Activated T-cell treated with anti-CD3 and anti-CD28 coated beads, Interleukin-2, amount 50 U/mL, for 24 hours (primary cell): Measurements from ENCODE around the gene WBP1.

Source experiments
- DNase-seq: peaks from one replicate; pipeline ENCODE4 v3.0.0-alpha.2; 2020
- H3K27ac Mint-ChIP-seq: 2 replicates; pipeline ENCODE4 v1.8.0; 2020; ENCODE audit warnings: mild to moderate bottlenecking, mixed read lengths
- H3K27me3 Mint-ChIP-seq: 2 replicates; pipeline ENCODE4 v1.8.0; 2020; ENCODE audit warnings: mixed read lengths
- H3K36me3 Mint-ChIP-seq: 2 replicates; pipeline ENCODE4 v1.8.0; 2020; ENCODE audit warnings: low read depth, mixed read lengths
- H3K4me1 Mint-ChIP-seq: 2 replicates; pipeline ENCODE4 v1.8.0; 2020; ENCODE audit warnings: low read depth, mixed read lengths
- H3K4me3 Mint-ChIP-seq: 2 replicates; pipeline ENCODE4 v1.8.0; 2020; ENCODE audit warnings: mild to moderate bottlenecking, moderate library complexity, mixed read lengths
- H3K9me3 Mint-ChIP-seq: 2 replicates; pipeline ENCODE4 v1.8.0; 2020; ENCODE audit warnings: mixed read lengths

Gene WBP1

GRCh38 chr2:74423231-74424095, 34.8 kb upstream of the WBP1 start:
- peak overlapping the region; percentile 75 for H3K27ac Mint-ChIP-seq
- H3K27me3 Mint-ChIP-seq = no peaks in the 10 kb centered on the region

GRCh38 chr2:74424139-74424992, 33.9 kb upstream of the WBP1 start:
- peaks cover 25% of the 10 kb centered on the region for H3K4me1 Mint-ChIP-seq
- H3K27me3 Mint-ChIP-seq = no peaks in the 10 kb centered on the region
- DNase-seq = no peak
- no peak overlapping the region for H3K27ac Mint-ChIP-seq
- H3K9me3 Mint-ChIP-seq = no peaks in the 10 kb centered on the region
- no peak overlapping the region for H3K4me3 Mint-ChIP-seq
- peaks cover 35% of the 10 kb centered on the region for H3K36me3 Mint-ChIP-seq

More at GRCh38 chr2:74423231-74424095, 34.8 kb upstream of the WBP1 start:
- Mint-ChIP-seq H3K4me1 (peaks cover 25% of the 10 kb centered on the region), H3K36me3 (peaks cover 35% of the 10 kb centered on the region), H3K4me3 (peak overlapping the region; percentile 98), H3K9me3 (no peaks in the 10 kb centered on the region)
- DNase-seq = no peak

DNA sequence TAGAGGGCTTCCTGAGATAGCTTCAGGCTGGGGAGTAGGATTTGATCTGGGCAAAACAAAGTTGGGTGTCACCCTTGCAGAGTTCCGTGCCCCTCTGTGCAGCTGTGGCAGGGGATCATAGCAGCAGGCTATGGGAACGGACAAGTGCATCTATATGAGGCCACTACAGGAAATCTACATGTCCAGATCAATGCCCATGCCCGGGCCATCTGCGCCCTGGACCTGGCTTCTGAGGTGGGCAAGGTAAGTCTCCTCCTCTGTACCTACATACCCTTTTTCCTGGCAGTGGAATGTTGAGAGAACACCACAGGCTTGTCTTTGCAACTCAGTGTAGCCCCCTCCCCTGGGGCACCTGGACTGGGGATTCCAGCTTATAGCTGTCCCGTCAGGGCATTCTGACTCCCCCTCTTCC, 33.2 kb upstream of the WBP1 start:
- H3K36me3 Mint-ChIP-seq = peaks cover 35% of the 10 kb centered on the region
- H3K4me1 Mint-ChIP-seq = peaks cover 23% of the 10 kb centered on the region
- no peaks in the 10 kb centered on the region for H3K9me3 Mint-ChIP-seq
- H3K27ac Mint-ChIP-seq = no peak overlapping the region
- DNase-seq = no peak
- H3K4me3 Mint-ChIP-seq = no peak overlapping the region
- H3K27me3 Mint-ChIP-seq = no peaks in the 10 kb centered on the region

DNA sequence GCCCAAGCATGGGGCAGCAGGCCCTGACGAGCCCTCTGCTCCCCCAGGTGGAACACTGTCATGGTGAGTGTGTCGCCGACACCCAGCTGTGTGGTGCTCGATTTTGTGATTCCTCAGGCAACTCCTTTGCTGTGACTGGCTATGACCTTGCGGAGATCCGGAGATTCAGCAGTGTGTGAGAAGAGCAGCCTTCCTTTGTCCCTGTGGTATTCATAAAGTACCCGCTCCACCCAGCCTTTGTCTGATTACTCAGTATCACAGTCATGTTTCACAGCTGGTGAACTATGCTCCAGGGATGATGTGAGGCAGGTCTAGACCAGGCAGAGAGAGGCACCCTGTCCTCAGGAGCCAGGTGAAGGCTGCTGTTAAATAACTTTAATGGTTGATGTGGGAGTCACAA, 32.7 kb upstream of the WBP1 start:
- Mint-ChIP-seq H3K27ac (no peak overlapping the region), H3K4me1 (peaks cover 18% of the 10 kb centered on the region), H3K27me3 (no peaks in the 10 kb centered on the region), H3K4me3 (no peak overlapping the region), H3K9me3 (no peaks in the 10 kb centered on the region), H3K36me3 (peaks cover 35% of the 10 kb centered on the region)
- DNase-seq = no peak

- Mint-ChIP-seq H3K4me3 (no peak overlapping the region), H3K27ac (no peak overlapping the region), H3K36me3 (peaks cover 35% of the 10 kb centered on the region), H3K4me1 (peaks cover 12% of the 10 kb centered on the region), H3K27me3 (no peaks in the 10 kb centered on the region), H3K9me3 (no peaks in the 10 kb centered on the region)
- no peak for DNase-seq
Observed at GRCh38 chr2:74426181-74426758, 32.0 kb upstream of the WBP1 start.

- no peak overlapping the region for H3K27ac Mint-ChIP-seq
- no peak for DNase-seq
- H3K9me3 Mint-ChIP-seq = no peaks in the 10 kb centered on the region
- peaks cover 7% of the 10 kb centered on the region for H3K4me1 Mint-ChIP-seq
- H3K36me3 Mint-ChIP-seq = peaks cover 30% of the 10 kb centered on the region
- H3K4me3 Mint-ChIP-seq = no peak overlapping the region
- no peaks in the 10 kb centered on the region for H3K27me3 Mint-ChIP-seq
Observed at GRCh38 chr2:74427551-74427950, 30.7 kb upstream of the WBP1 start.

DNA sequence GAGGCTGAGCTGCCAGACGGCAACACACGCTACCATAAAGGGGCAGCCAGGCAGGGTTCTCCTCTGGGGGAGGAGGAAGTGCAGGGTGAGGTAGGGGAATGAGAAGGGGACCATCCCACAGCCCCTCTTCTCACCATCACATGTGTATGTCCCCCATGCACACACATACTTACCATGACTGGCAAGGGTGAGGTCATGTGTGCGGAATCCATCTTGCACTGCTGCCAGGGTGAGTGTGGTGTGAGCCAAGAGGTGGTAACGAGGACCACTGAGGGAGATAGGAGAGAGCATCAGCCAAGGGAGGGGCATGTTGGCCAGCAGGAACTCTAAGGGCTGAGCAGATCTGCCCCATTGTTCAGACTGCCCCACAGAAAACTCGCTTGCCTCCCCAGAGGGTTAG, 29.6 kb upstream of the WBP1 start:
- Mint-ChIP-seq H3K27me3 (no peaks in the 10 kb centered on the region), H3K9me3 (no peaks in the 10 kb centered on the region), H3K4me3 (no peak overlapping the region), H3K36me3 (peaks cover 27% of the 10 kb centered on the region), H3K27ac (no peak overlapping the region), H3K4me1 (no peaks in the 10 kb centered on the region)
- no peak for DNase-seq

DNA sequence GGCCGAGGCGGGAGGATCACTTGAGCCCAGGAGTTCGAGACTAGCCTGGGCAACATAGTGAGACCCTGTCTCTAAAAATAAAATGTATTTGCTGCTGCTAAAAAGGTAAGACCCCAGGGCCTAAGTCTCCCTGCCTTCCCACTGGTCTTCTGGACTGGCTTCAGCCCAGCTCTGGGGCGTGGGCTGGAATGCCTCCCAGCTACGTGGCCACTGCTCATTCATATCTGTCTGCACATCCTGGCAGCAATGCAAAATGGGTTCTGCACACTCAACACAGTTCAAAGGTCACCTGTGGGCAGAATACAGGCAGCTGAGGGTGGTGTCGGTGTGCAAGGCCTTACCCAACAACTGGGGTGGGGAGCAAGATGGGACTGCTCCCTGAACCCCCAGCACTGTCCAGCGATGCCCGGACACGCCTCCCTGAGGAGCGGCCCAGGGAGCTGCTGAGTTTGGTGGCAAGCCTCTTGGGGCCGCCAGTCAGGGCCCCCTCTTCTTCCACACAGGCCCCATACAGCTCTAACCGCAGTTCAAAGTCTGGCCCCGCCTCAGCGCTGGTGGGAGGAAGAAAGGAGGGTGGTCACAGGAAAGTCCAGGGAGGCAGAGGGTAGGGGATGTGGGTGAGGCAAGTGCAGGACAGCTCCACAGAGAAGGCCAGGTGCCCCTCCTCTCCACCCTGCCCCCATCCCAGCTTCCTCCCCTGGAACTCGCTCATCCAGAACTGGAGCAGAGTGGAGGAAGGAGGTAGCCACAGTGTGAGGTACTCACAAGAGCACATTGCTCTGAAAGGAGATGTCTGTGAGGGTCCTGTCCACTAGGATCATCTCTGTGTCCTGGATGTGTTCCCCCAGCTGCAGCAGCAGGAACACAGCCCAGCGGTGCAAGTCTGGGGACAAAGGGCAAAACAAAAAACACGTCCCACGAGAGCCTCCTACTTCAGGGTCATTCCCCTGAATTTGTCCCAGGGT, 28.5 kb upstream of the WBP1 start:
- Mint-ChIP-seq H3K4me3 (no peak overlapping the region), H3K36me3 (peaks cover 20% of the 10 kb centered on the region), H3K4me1 (no peaks in the 10 kb centered on the region), H3K27me3 (no peaks in the 10 kb centered on the region), H3K27ac (no peak overlapping the region), H3K9me3 (no peaks in the 10 kb centered on the region)
- DNase-seq = no peak

GRCh38 chr2:74430502-74430901, 27.7 kb upstream of the WBP1 start:
- H3K27ac Mint-ChIP-seq = no peak overlapping the region
- no peaks in the 10 kb centered on the region for H3K4me1 Mint-ChIP-seq
- no peaks in the 10 kb centered on the region for H3K9me3 Mint-ChIP-seq
- peaks cover 13% of the 10 kb centered on the region for H3K36me3 Mint-ChIP-seq
- DNase-seq = no peak
- H3K4me3 Mint-ChIP-seq = no peak overlapping the region
- no peaks in the 10 kb centered on the region for H3K27me3 Mint-ChIP-seq

DNA sequence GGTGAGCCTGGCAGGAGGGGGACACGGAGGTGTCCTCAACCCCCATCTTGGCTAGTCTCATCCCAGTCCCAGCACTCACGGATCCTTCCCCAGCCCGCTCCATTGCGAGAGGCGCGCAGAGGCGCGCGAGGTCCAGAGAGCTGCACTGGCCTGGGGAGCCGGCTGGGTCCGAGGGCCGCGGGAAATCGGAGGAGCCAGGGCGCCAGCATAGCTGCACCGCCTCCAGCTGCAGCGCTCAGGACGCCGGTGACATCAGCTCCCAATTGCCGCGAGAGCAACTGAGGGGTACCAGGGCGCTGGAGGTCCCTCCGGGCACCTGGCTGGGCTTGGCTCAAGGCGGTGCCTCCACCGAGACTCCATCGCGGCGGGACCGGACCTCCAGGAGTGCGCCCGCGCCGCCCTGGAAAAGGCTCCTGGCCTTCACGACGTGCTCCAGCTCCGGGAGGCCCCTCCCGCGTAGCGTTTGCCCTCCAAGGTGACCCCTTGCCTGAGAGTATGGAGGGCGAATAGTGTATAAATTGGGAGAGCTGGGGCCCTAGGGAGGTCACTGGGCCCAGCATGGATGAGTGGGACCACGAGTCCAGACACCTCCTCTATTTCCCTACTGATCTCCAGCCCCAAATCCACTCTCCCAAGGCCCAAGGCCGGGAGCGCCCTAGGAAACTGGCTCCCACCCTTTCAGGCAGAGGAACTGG, 22.0 kb upstream of the WBP1 start:
- Mint-ChIP-seq H3K4me1 (peaks cover 10% of the 10 kb centered on the region), H3K36me3 (no peaks in the 10 kb centered on the region), H3K27ac (no peak overlapping the region), H3K4me3 (no peak overlapping the region), H3K27me3 (peaks cover 27% of the 10 kb centered on the region), H3K9me3 (no peaks in the 10 kb centered on the region)
- no peak for DNase-seq

DNA sequence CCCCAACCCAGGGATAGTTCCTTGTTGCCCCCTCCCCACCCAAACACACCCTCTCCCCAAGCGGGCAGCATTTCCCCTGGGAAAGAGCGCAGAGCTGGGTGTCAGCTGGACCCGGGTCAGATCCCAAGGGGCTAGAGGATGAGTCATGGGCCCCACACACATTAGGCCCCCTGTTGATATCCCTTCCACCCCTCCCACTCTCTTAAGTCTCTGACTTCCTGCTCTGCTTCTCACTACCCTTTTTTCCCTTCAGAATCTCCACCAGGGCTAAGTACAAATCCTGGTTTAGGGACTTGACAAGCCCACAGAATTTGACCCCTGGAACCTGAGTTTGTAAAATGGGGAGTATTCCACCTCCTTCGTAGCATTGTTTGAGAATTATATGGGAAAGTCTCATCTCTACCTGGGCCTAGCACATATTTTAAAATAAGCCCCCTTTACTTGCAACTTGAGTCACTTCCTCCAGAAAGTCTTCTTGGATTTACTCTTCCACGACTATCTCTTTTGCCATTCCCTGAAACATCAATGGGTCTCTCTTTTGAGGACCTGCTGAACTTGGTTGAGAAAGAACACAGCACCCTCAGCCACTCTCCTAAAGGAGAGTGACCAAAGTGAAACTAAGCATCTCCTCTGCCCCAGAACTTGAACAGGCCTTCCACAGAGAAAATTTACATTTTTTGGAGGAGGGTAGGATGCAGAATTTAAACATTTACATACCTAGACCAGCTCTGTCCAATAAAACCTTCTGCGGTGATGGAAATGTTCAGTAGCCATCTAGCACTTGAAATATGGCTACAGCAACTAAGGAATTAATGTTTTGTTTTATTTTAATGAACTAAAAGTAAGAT, 21.2 kb upstream of the WBP1 start:
- Mint-ChIP-seq H3K4me1 (peaks cover 11% of the 10 kb centered on the region), H3K9me3 (no peaks in the 10 kb centered on the region)

DNA sequence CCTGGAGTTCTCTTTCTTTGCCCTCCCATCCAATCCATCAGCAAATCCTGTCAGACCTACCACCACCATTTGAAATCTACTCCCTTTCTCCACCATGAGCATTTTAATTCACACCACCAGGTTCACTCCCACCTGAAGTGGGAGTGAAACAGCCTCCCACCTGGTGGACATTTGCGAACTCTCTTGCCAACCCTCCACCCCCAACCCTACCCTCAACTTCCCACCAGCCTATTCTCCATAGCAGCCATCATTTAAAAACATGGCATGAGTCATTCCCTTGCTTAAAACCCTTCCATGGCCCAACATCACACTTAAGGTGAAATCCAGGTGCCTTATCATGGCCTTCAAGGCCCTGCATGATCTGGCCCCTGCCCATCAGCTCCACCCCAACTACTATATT, 20.0 kb upstream of the WBP1 start:
- Mint-ChIP-seq H3K27ac (no peak overlapping the region), H3K27me3 (peaks cover 41% of the 10 kb centered on the region), H3K36me3 (no peaks in the 10 kb centered on the region), H3K4me1 (peaks cover 15% of the 10 kb centered on the region), H3K4me3 (no peak overlapping the region), H3K9me3 (no peaks in the 10 kb centered on the region)
- no peak for DNase-seq

More for the DNA sequence above, 21.2 kb upstream of the WBP1 start:
- H3K27ac Mint-ChIP-seq = no peak overlapping the region
- H3K36me3 Mint-ChIP-seq = no peaks in the 10 kb centered on the region
- H3K27me3 Mint-ChIP-seq = peaks cover 32% of the 10 kb centered on the region
- no peak overlapping the region for H3K4me3 Mint-ChIP-seq
- no peak for DNase-seq

DNA sequence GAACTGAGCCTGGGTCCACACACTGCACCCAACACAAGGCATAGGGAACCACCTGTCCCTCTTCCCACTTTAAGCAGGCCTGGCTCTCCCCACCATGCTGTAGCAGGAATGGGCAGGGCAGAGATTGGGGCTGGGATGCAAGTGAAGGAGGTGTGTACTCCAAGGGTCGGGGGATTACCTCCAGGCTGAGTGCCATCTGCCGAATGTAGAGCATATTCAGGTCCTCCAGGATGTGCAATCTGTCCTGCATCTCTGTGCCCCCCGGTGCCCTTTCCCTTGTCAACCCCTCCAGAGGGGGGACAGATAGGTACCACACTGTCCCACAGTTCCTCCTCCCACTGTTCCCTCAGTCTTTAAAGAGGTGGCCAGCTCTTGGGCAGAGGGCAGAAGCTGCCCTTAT, 18.9 kb upstream of the WBP1 start:
- Mint-ChIP-seq H3K4me3 (no peak overlapping the region), H3K9me3 (no peaks in the 10 kb centered on the region), H3K4me1 (peaks cover 15% of the 10 kb centered on the region), H3K27ac (no peak overlapping the region), H3K27me3 (peaks cover 45% of the 10 kb centered on the region), H3K36me3 (no peaks in the 10 kb centered on the region)
- no peak for DNase-seq
